ENCODE results near the gene SELENOK.

SELENOK gene

GRCh38 chr3:53881691-53882593 is 9.7 kb downstream of the SELENOK start, which contains the start of gene ACTR8:
TSS of gene ACTR8 (minus strand) at chr3:53882152. CDS start at chr3:53882101, 51 bp downstream.
- FAIRE-seq, result no peak

GRCh38 chr3:53880396-53881345 is 11.0 kb downstream of the SELENOK start:
- FAIRE-seq, result no peak

- no peak for FAIRE-seq
Measured at GRCh38 chr3:53865732-53866499, 25.7 kb downstream of the SELENOK start.

GRCh38 chr3:53863145-53863544 is 28.5 kb downstream of the SELENOK start:
- FAIRE-seq, result no peak

- FAIRE-seq, result no peak
Measured at GRCh38 chr3:53862241-53862640, 29.4 kb downstream of the SELENOK start.

- FAIRE-seq, result no peak
Measured at GRCh38 chr3:53860196-53860595, 31.5 kb downstream of the SELENOK start.

GRCh38 chr3:53859178-53859577 is 32.5 kb downstream of the SELENOK start:
- FAIRE-seq, result no peak

GRCh38 chr3:53858096-53858741 is 33.4 kb downstream of the SELENOK start:
- no peak for FAIRE-seq

- no peak for FAIRE-seq
Measured at GRCh38 chr3:53856964-53857363, 34.7 kb downstream of the SELENOK start.

- no peak for FAIRE-seq
Measured at GRCh38 chr3:53850895-53851294, 40.8 kb downstream of the SELENOK start.

GRCh38 chr3:53849916-53850315 is 41.7 kb downstream of the SELENOK start:
- no peak for FAIRE-seq

GRCh38 chr3:53846851-53847155 is 44.9 kb downstream of the SELENOK start:
- FAIRE-seq, result no peak

GRCh38 chr3:53846134-53846850 is 45.4 kb downstream of the SELENOK start, which contains the start of the genes CHDH and IL17RB:
TSS of gene CHDH (minus strand) at chr3:53846419. CDS start at chr3:53824008, 22,411 bp downstream.
TSS of gene IL17RB (plus strand) at chr3:53846568. CDS start at chr3:53846589, 21 bp downstream.
- FAIRE-seq, result no peak

- FAIRE-seq, result no peak
Measured at GRCh38 chr3:53845881-53846133, 45.9 kb downstream of the SELENOK start.

- no peak for FAIRE-seq
Measured at GRCh38 chr3:53845103-53845880, 46.4 kb downstream of the SELENOK start.

- no peak for FAIRE-seq
Measured at GRCh38 chr3:53844262-53845102, 47.2 kb downstream of the SELENOK start.

GRCh38 chr3:53843195-53844177 is 48.2 kb downstream of the SELENOK start:
- FAIRE-seq, result no peak

GRCh38 chr3:53842436-53843194 is 49.0 kb downstream of the SELENOK start:
- FAIRE-seq, result no peak

All from TTC549 (cell line).